Left renal pelvis (tissue), 4 donors: ENCODE results near the gene ADAMTS19. TPM values are rescaled to one million over a fixed set of nuclear protein-coding genes. Genes with fewer than 3 reads are reported as not detected.

Experiments
- DNase-seq, 4 donors: peaks; one replicate each; pipeline ENCODE4 v3.0.0-alpha.2; 2013; ENCODE audit warnings: low read depth in 4 of 4, low spot score in 3 of 4
- polyA plus RNA-seq, 4 donors: library from polyadenylated mRNA; unstranded; fragments of 120-200 nt; gene quantifications; one replicate each; pipeline ENCODE4 v1.2.1, GENCODE V29; 2013; ENCODE audit not compliant: insufficient read length in 4 of 4

Gene ADAMTS19
- polyA plus RNA-seq, 4 donors, result 4.4 to 11.9 (median 6.2) TPM

- DNase-seq, result no peak
Measured at GRCh38 chr5:129670957-129671500, 210.9 kb downstream of the ADAMTS19 start.

GRCh38 chr5:129672006-129672405, 211.9 kb downstream of the ADAMTS19 start:
- DNase-seq, result no peak

- no peak for DNase-seq
Measured at GRCh38 chr5:129679671-129680070, 219.6 kb downstream of the ADAMTS19 start.

GRCh38 chr5:129687941-129688340, 227.8 kb downstream of the ADAMTS19 start:
- no peak for DNase-seq

- no peak for DNase-seq
Measured at GRCh38 chr5:129689045-129689444, 228.9 kb downstream of the ADAMTS19 start.

- DNase-seq, result no peak
Measured at GRCh38 chr5:129691220-129691619, 231.1 kb downstream of the ADAMTS19 start.

GRCh38 chr5:129696636-129697035, 236.5 kb downstream of the ADAMTS19 start:
- DNase-seq, result no peak

GRCh38 chr5:129698661-129699060, 238.6 kb downstream of the ADAMTS19 start:
- no peak for DNase-seq

- no peak for DNase-seq
Measured at GRCh38 chr5:129716235-129716634, 256.1 kb downstream of the ADAMTS19 start.

GRCh38 chr5:129716651-129717050, 256.6 kb downstream of the ADAMTS19 start:
- no peak for DNase-seq

- no peak for DNase-seq
Measured at GRCh38 chr5:129717751-129718310, 257.7 kb downstream of the ADAMTS19 start.

GRCh38 chr5:129718471-129719090, 258.5 kb downstream of the ADAMTS19 start:
- DNase-seq, result peak in 2 of 4 donors; percentile 3 to 4

GRCh38 chr5:129724222-129724621, 264.1 kb downstream of the ADAMTS19 start:
- no peak for DNase-seq

- DNase-seq, result no peak
Measured at GRCh38 chr5:129724647-129725046, 264.5 kb downstream of the ADAMTS19 start.

GRCh38 chr5:129739773-129740172, 279.7 kb downstream of the ADAMTS19 start:
- DNase-seq, result no peak

- no peak for DNase-seq
Measured at GRCh38 chr5:129743541-129744187, 283.6 kb downstream of the ADAMTS19 start.

GRCh38 chr5:129745997-129746396, 285.9 kb downstream of the ADAMTS19 start:
- no peak for DNase-seq

GRCh38 chr5:129746876-129747275, 286.8 kb downstream of the ADAMTS19 start:
- DNase-seq, result no peak

- DNase-seq, result no peak
Measured at GRCh38 chr5:129747572-129748407, 287.7 kb downstream of the ADAMTS19 start, which contains the start of gene MINAR2. MINAR2 (plus strand) TSS chr5:129748094; CDS start chr5:129748191, 97 bp downstream.

- no peak for DNase-seq
Measured at GRCh38 chr5:129748913-129749880, 289.1 kb downstream of the ADAMTS19 start.
